Natural killer cell (primary cell): ENCODE data around the gene UBXN11. TPM values are rescaled to one million over a fixed set of nuclear protein-coding genes. Genes with fewer than 3 reads are reported as not detected.

ENCODE experiments used
- ATAC-seq, 3 donors: fragments of 150-1000 bp in 2 of 3; fragments of 200-7000 bp in 1 of 3; cut with Tn5 transposase; 1 replicate in 1 of 3; 2 replicates in 2 of 3; pipeline ENCODE4 v1.10.0; 2021; ENCODE audit warnings: mild to moderate bottlenecking in 2 of 3, moderate library complexity in 2 of 3
- DNase-seq, 2 donors: peaks; one replicate each; pipeline versions ENCODE4 v3.0.0 to v3.0.0-alpha.2; 2013 to 2021; ENCODE audit warnings: mixed read lengths in 1 of 2
- H3K27ac ChIP-seq: one replicate; pipeline ENCODE4 v1.5.1; 2013; ENCODE audit warnings: mild to moderate bottlenecking, low read length
- H3K27me3 ChIP-seq: one replicate; pipeline ENCODE4 v1.6.1; 2013; ENCODE audit warnings: low read length; ENCODE audit not compliant: control insufficient read depth, insufficient read depth
- H3K36me3 ChIP-seq: one replicate; pipeline ENCODE4 v1.6.1; 2013; ENCODE audit warnings: low read length; ENCODE audit not compliant: control insufficient read depth, insufficient read depth
- H3K4me1 ChIP-seq: one replicate; pipeline ENCODE4 v1.6.1; 2013; ENCODE audit warnings: low read length; ENCODE audit not compliant: control insufficient read depth, insufficient read depth
- H3K4me3 ChIP-seq: one replicate; pipeline ENCODE4 v1.5.1; 2013; ENCODE audit warnings: low read length
- H3K9me3 ChIP-seq: one replicate; pipeline ENCODE4 v1.6.1; 2013; ENCODE audit warnings: low read length; ENCODE audit not compliant: control insufficient read depth, insufficient read depth
- H3K27ac Mint-ChIP-seq, 2 donors: one replicate each; pipeline ENCODE4 v1.8.0; 2022; ENCODE audit warnings: mild to moderate bottlenecking in 2 of 2, mixed read lengths in 2 of 2, moderate library complexity in 1 of 2
- H3K27me3 Mint-ChIP-seq, 2 donors: one replicate each; pipeline ENCODE4 v1.8.0; 2022; ENCODE audit warnings: low read depth in 2 of 2, mixed read lengths in 2 of 2
- H3K36me3 Mint-ChIP-seq: one replicate; pipeline ENCODE4 v1.8.0; 2022; ENCODE audit warnings: mixed read lengths
- H3K4me1 Mint-ChIP-seq, 2 donors: one replicate each; pipeline ENCODE4 v1.8.0; 2022; ENCODE audit warnings: mixed read lengths in 2 of 2
- H3K4me3 Mint-ChIP-seq: one replicate; pipeline ENCODE4 v1.8.0; 2022; ENCODE audit warnings: mild to moderate bottlenecking, moderate library complexity, mixed read lengths
- H3K9me3 Mint-ChIP-seq, 2 donors: one replicate each; pipeline ENCODE4 v1.8.0; 2022; ENCODE audit warnings: mixed read lengths in 2 of 2
- CTCF ChIP-seq: fragments of 200-600 bp; IDR thresholded peaks from one replicate; pipeline ENCODE4 v1.8.0; 2022; ENCODE audit warnings: antibody characterized with exemption
- WGBS: methylation state at CpG from one replicate; pipeline ENCODE4 v1.1.7; 2013; ENCODE audit warnings: missing lambda C conversion rate; ENCODE audit not compliant: insufficient coverage; 5-methylcytosine and 5-hydroxymethylcytosine counted together
- intact Hi-C: fragments of 100-400 bp; cut with micrococcal nuclease; formaldehyde crosslinking; loops from one replicate; pipeline ENCODE4 v1.14.2; 2022
- total RNA-seq, 4 donors: library from RNA; stranded (reverse); fragments of 120-200 nt in 1 of 4; gene quantifications; one replicate each; pipeline versions ENCODE4 v1.2.3 to v1.2.4, GENCODE V29; 2013 to 2022

The UBXN11 gene
- total RNA-seq, 3 donors from 2014 or later (not counting 1 experiment from before 2014, with no cell fraction given) = 22.7 to 32.0 (median 31.7) TPM

- Histone ChIP-seq H3K27ac (no peak overlapping the region), H3K27me3 (no peaks in the 10 kb centered on the region), H3K4me1 (no peaks in the 10 kb centered on the region), H3K36me3 (peaks cover 30% of the 10 kb centered on the region), H3K9me3 (no peaks in the 10 kb centered on the region), H3K4me3 (no peak overlapping the region)
- no peaks in the 10 kb centered on the region for H3K9me3 Mint-ChIP-seq
- H3K27me3 Mint-ChIP-seq = no peaks in the 10 kb centered on the region
- 100% methylated on average over 2 of the region's 2 CpGs for WGBS
- DNase-seq (no peak), ATAC-seq (no peak)
- no peak overlapping the region for H3K4me3 Mint-ChIP-seq
- H3K27ac Mint-ChIP-seq = no peak overlapping the region
- H3K4me1 Mint-ChIP-seq = no peaks in the 10 kb centered on the region
- intact Hi-C loops = no loop called here
- H3K36me3 Mint-ChIP-seq = peaks cover 23% of the 10 kb centered on the region
- TF ChIP-seq CTCF = no peak
Measured at GRCh38 chr1:26257222-26257621, 49.2 kb downstream of the UBXN11 start.

- H3K27ac ChIP-seq = no peak overlapping the region
- Mint-ChIP-seq H3K4me3 (no peak overlapping the region), H3K36me3 (peaks cover 19% of the 10 kb centered on the region), H3K4me1 (no peaks in the 10 kb centered on the region), H3K27me3 (no peaks in the 10 kb centered on the region), H3K27ac (no peak overlapping the region), H3K9me3 (no peaks in the 10 kb centered on the region)
- DNase-seq = no peak
- no peaks in the 10 kb centered on the region for H3K9me3 ChIP-seq
- no peak for ATAC-seq
- no peak for TF ChIP-seq CTCF
- H3K27me3 ChIP-seq = no peaks in the 10 kb centered on the region
- peaks cover 27% of the 10 kb centered on the region for H3K36me3 ChIP-seq
- intact Hi-C loops = no loop called here
- 96% methylated on average over 3 of the region's 3 CpGs for WGBS
- H3K4me1 ChIP-seq = no peaks in the 10 kb centered on the region
- no peak overlapping the region for H3K4me3 ChIP-seq
Measured at GRCh38 chr1:26254404-26254803, 52.0 kb downstream of the UBXN11 start.

GRCh38 chr1:26252718-26253117, 53.7 kb downstream of the UBXN11 start:
- Mint-ChIP-seq H3K9me3 (no peaks in the 10 kb centered on the region), H3K27ac (no peak overlapping the region), H3K4me3 (no peak overlapping the region), H3K27me3 (no peaks in the 10 kb centered on the region), H3K4me1 (no peaks in the 10 kb centered on the region), H3K36me3 (peaks cover 3% of the 10 kb centered on the region)
- H3K4me1 ChIP-seq = no peaks in the 10 kb centered on the region
- no peaks in the 10 kb centered on the region for H3K9me3 ChIP-seq
- DNase-seq = no peak
- no peak for TF ChIP-seq CTCF
- 94% methylated on average over 5 of the region's 7 CpGs for WGBS
- no peak overlapping the region for H3K27ac ChIP-seq
- peaks cover 14% of the 10 kb centered on the region for H3K36me3 ChIP-seq
- no peak for ATAC-seq
- intact Hi-C loops = no loop called here
- no peaks in the 10 kb centered on the region for H3K27me3 ChIP-seq
- no peak overlapping the region for H3K4me3 ChIP-seq

- H3K9me3 ChIP-seq = no peaks in the 10 kb centered on the region
- DNase-seq (no peak), ATAC-seq (no peak)
- H3K4me1 ChIP-seq = peaks cover 8% of the 10 kb centered on the region
- no peak for TF ChIP-seq CTCF
- no peaks in the 10 kb centered on the region for H3K9me3 Mint-ChIP-seq
- H3K4me3 Mint-ChIP-seq = no peak overlapping the region
- no peaks in the 10 kb centered on the region for H3K36me3 Mint-ChIP-seq
- intact Hi-C loops = no loop called here
- H3K4me3 ChIP-seq = no peak overlapping the region
- no peaks in the 10 kb centered on the region for H3K27me3 ChIP-seq
- H3K27ac ChIP-seq = no peak overlapping the region
- H3K4me1 Mint-ChIP-seq = peaks cover 14 to 16% of the 10 kb centered on the region in 2 donors
- H3K27me3 Mint-ChIP-seq = no peaks in the 10 kb centered on the region
- WGBS = 92% methylated on average over 2 of the region's 4 CpGs
- H3K36me3 ChIP-seq = peaks cover 5% of the 10 kb centered on the region
- no peak overlapping the region for H3K27ac Mint-ChIP-seq
Measured at GRCh38 chr1:26239936-26240335, 66.5 kb downstream of the UBXN11 start.
